Nephron (organoid): ENCODE measurements around the gene MPP7.

Source experiments
- H3K27ac Mint-ChIP-seq, 3 experiments: 2 replicates each; pipeline ENCODE4 v1.8.0; 2020; ENCODE audit warnings: mixed read lengths in 3 of 3, mild to moderate bottlenecking in 2 of 3, moderate library complexity in 1 of 3
- H3K27me3 Mint-ChIP-seq: 2 replicates; pipeline ENCODE4 v1.8.0; 2021; ENCODE audit warnings: low read depth, mild to moderate bottlenecking, moderate library complexity, mixed read lengths
- H3K36me3 Mint-ChIP-seq: 2 replicates; pipeline ENCODE4 v1.8.0; 2020; ENCODE audit warnings: low read depth, mixed read lengths
- H3K4me1 Mint-ChIP-seq: 2 replicates; pipeline ENCODE4 v1.8.0; 2020; ENCODE audit warnings: mixed read lengths
- H3K4me3 Mint-ChIP-seq, 3 experiments: 2 replicates each; pipeline ENCODE4 v1.8.0; 2020; ENCODE audit warnings: mild to moderate bottlenecking in 3 of 3, mixed read lengths in 3 of 3, moderate library complexity in 2 of 3
- H3K9me3 Mint-ChIP-seq: 2 replicates; pipeline ENCODE4 v1.8.0; 2020; ENCODE audit warnings: mixed read lengths
- TF ChIP-seq, protein P1 (sequence below), 3 experiments: fragments of 200-600 bp; sonication (generic); IDR thresholded peaks; one replicate each; pipeline ENCODE4 v1.5.0; 2021; ENCODE audit warnings: antibody characterized with exemption in 3 of 3; ENCODE audit not compliant: unreplicated experiment in 3 of 3

MPP7 gene

GRCh38 chr10:28276384-28276783 lies 26.5 kb downstream of the MPP7 start:
- no peak overlapping the region for H3K27ac Mint-ChIP-seq
- no peaks in the 10 kb centered on the region for H3K4me1 Mint-ChIP-seq
- H3K4me3 Mint-ChIP-seq: no peak overlapping the region
- H3K27me3 Mint-ChIP-seq: peaks cover 7% of the 10 kb centered on the region
- H3K9me3 Mint-ChIP-seq: no peaks in the 10 kb centered on the region
- no peaks in the 10 kb centered on the region for H3K36me3 Mint-ChIP-seq
- TF ChIP-seq, protein P1, sequence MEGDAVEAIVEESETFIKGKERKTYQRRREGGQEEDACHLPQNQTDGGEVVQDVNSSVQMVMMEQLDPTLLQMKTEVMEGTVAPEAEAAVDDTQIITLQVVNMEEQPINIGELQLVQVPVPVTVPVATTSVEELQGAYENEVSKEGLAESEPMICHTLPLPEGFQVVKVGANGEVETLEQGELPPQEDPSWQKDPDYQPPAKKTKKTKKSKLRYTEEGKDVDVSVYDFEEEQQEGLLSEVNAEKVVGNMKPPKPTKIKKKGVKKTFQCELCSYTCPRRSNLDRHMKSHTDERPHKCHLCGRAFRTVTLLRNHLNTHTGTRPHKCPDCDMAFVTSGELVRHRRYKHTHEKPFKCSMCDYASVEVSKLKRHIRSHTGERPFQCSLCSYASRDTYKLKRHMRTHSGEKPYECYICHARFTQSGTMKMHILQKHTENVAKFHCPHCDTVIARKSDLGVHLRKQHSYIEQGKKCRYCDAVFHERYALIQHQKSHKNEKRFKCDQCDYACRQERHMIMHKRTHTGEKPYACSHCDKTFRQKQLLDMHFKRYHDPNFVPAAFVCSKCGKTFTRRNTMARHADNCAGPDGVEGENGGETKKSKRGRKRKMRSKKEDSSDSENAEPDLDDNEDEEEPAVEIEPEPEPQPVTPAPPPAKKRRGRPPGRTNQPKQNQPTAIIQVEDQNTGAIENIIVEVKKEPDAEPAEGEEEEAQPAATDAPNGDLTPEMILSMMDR (IDR thresholded peaks at IDR 0.05; ENCODE audit: unreplicated experiment in 3 of 3): no peak

- peaks cover 7% of the 10 kb centered on the region for H3K27me3 Mint-ChIP-seq
- TF ChIP-seq, protein P1 (IDR thresholded peaks at IDR 0.05; ENCODE audit: unreplicated experiment in 3 of 3): no peak
- H3K4me3 Mint-ChIP-seq: no peak overlapping the region
- H3K27ac Mint-ChIP-seq: no peak overlapping the region
- H3K36me3 Mint-ChIP-seq: no peaks in the 10 kb centered on the region
- H3K4me1 Mint-ChIP-seq: no peaks in the 10 kb centered on the region
- H3K9me3 Mint-ChIP-seq: no peaks in the 10 kb centered on the region
Measured at GRCh38 chr10:28274475-28274874, 28.4 kb downstream of the MPP7 start.

- Mint-ChIP-seq H3K9me3 (no peaks in the 10 kb centered on the region), H3K27ac (no peak overlapping the region), H3K27me3 (peaks cover 7% of the 10 kb centered on the region), H3K36me3 (no peaks in the 10 kb centered on the region), H3K4me3 (no peak overlapping the region), H3K4me1 (no peaks in the 10 kb centered on the region)
- TF ChIP-seq, protein P1 (IDR thresholded peaks at IDR 0.05; ENCODE audit: unreplicated experiment in 3 of 3): no peak
Measured at GRCh38 chr10:28273343-28273742, 29.5 kb downstream of the MPP7 start.

- TF ChIP-seq, protein P1 (IDR thresholded peaks at IDR 0.05; ENCODE audit: unreplicated experiment in 3 of 3): no peak
- Mint-ChIP-seq H3K36me3 (no peaks in the 10 kb centered on the region), H3K27me3 (peaks cover 7% of the 10 kb centered on the region), H3K27ac (no peak overlapping the region), H3K9me3 (no peaks in the 10 kb centered on the region), H3K4me1 (no peaks in the 10 kb centered on the region), H3K4me3 (no peak overlapping the region)
Measured at GRCh38 chr10:28269842-28270456, 32.9 kb downstream of the MPP7 start.

DNA sequence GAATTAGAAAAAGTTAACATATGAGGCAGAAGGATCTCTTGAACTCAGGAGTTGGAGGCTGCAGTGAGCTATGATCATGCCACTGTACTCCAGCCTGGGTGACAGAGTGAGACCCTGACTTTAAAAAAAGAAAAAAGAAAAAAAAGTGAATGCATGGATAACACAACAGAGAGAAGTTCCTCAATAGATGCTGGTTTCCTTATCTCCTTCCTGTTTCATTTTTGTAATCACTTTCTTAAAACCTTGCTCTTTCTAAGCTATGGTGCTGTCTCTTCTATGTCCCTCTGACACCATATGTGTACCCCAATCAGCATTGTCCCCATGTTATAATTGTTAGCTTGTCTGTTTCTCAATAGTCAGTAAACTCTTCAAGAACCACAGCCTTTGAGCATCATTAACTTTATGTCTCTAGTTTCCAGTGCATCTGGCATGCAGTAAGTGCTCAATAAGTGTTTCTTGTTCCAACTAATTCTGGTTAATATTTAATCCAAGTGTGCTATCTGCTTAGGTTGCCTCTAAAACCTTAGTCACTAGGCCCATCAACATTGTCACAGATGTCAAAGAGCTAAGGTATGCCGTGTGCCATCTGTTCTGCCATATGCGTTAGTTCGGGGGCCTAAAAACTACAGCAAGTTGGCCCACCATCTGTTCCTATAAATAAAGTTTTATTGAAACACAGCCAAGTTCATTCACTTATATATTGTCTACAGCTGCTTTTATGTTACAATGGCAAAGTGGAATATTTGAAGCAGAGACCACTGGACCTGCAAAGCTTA lies 36.2 kb downstream of the MPP7 start:
- TF ChIP-seq, protein P1 (IDR thresholded peaks at IDR 0.05; ENCODE audit: unreplicated experiment in 3 of 3): no peak
- no peaks in the 10 kb centered on the region for H3K9me3 Mint-ChIP-seq
- no peaks in the 10 kb centered on the region for H3K36me3 Mint-ChIP-seq
- H3K27me3 Mint-ChIP-seq: no peaks in the 10 kb centered on the region
- H3K27ac Mint-ChIP-seq: no peak overlapping the region
- H3K4me1 Mint-ChIP-seq: no peaks in the 10 kb centered on the region
- H3K4me3 Mint-ChIP-seq: no peak overlapping the region
